GM19193 (cell line): ENCODE measurements around the gene RAB31.

Experiments used
- POLR2A ChIP-seq: IDR thresholded peaks from 4 replicates; pipeline ENCODE4 v1.6.1; 2011; ENCODE audit not compliant: insufficient read depth, insufficient read length; ENCODE audit errors: extremely low read depth

The RAB31 gene

DNA sequence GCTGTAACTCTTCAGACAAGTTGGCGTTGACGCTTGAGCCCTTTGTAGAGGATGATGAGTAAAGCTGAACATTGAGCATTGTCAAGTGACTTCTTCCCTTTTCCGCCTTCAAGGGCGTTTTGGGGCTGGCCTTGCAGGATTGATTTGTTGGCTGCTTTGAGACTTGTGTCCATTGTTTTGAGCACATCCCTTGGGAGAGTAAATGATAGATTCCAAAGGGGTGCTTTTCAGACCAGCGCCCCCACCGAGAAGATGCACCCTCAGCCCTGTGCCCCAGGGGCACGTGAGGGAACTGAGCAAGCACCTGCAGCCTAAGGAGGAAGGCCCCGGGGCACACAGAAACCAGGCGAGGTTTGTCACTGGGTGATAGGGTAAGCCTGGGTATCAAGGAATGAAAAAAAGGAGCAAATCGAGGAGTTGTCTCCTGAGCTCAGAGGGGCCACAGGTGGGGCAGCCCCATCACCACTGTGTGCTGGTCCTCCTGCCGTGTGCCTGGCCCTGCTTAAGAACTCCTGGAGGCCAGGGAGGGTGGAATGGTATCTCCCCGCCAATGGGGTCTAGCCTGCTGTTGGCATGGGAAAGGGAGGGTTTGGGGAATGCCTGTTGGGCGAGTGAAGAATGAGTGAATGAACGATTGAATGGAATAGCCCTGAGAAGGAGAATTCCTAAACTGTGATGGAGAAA lies 64.0 kb downstream of the RAB31 start:
- TF ChIP-seq POLR2A: no peak

DNA sequence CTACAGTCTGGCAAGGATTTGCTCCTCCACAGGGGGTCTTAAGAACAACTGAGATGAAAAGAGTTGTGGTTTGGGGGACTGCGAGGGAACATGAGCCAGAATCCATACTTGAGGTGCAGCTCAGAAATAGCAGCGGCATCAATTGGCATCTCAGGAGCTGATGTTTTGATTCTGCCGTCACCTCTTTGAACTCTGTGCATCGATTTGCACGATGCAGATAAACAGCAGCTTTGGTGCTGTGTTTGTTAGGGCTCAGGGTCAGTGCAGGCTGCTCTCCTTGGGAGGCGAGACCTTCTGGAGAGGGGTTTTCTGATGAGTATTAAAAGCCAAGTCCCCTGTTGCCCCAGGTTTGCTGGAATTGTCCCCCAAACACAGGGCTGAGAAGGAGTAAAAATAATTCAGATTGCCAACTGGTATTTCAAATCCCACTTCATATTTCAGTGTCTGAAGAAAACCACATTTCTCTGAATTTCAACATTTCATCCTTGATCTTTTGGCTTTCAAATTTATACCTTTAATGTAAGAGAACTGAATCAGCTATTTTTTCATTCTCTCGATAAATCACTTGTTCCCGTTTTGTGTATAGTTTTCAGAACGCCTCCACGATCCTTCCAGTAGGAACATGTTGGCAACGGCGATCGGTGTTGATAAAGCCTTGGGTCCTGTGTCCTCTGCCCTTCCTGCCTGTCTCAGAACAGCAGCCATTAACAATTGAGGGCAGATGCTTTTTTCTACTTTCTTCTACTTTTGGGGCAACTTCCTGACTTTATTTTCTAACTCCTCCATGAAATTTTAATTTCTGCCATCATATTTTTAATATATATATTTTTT lies 65.0 kb downstream of the RAB31 start:
- TF ChIP-seq POLR2A: no peak

DNA sequence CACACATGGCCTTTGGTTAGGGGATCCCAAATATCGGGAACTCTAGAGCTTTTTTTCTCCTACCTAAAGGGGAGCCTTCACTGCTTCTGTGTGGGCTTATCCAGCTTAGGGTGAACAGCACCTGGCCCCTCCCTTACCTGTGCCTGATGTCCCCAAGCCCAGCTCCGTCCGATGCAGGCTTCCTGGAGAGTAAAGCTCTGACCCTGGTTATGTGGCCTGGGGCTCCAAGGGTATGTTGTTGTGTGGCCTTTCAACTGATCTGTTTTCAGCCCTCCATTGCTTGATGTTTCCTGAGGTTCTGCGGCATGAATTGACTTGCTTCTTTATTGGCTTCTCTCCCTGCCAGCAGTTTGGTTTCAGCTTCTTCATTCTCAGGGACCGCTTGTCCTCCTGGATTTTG lies 66.0 kb downstream of the RAB31 start:
- no peak for TF ChIP-seq POLR2A

DNA sequence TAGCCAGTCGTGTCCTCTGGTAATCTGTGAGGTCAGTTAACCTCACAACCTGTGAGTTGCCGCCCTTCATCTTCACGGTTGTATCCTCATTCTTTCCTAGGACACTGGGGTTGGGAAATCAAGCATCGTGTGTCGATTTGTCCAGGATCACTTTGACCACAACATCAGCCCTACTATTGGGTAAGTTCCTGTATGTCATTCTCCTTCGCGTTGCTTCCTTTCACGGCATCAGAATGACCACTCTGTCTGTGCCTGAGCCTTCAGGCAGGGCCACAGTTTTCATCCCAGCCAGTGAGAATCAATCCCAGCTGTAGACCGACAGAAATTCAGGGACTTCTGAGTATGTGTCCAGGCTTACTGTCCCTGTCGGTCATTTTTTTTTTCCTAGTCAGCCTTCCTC lies 67.1 kb downstream of the RAB31 start:
- no peak for TF ChIP-seq POLR2A

DNA sequence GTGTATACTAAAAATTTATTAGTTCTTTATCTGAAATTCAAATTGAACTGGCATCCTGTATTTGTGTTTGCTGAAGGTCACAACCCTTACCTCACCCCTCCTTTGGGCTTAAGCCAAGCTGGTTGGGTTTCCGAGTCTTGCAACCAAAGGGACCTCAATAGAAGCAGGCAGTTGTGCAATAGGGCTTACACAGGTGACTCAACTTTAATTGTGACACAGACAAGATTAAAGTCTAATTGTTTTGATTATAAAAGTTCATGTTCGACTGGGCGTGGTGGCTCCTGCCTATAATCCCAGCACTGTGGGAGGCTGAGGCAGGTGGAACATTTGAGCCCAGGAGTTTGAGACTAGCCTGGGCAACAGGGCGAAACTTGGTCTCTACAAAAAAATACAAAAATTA lies 71.5 kb downstream of the RAB31 start:
- no peak for TF ChIP-seq POLR2A

DNA sequence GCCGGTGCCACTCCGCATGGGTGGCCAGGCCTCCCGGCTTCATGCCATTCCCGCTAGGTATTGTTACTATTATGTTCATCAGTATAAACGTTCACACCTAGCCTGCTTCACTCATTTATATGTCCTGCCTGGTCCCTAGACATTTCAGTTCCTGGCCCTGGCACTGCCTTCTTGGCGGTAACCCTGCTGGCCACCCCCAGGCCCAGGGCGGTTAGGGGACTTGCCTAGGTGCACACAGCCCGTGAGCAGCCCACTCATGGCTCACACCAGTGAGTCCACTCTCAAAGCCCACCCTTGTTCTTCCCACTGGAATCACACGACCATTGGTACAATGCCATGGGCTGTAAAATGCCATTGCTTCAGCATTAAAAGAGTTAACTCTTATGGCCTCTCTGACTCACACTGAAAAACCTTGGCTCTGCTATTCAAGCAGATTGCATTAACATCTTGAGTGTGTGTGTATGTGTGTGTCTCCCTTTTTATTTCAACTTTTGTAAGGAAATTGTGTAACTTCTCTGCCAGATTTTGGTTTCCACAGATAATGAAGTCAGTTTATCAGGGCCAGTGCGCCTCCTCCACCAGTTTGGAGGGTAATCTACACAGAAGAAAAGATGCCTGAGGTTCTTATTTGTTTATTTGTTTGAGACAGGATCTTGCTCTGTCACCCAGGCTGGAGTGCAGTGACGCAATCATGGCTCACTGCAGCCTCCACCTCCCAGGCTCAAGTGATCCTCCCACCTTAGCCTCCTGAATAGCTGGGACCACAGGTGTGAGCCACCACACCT lies 74.2 kb downstream of the RAB31 start:
- no peak for TF ChIP-seq POLR2A

DNA sequence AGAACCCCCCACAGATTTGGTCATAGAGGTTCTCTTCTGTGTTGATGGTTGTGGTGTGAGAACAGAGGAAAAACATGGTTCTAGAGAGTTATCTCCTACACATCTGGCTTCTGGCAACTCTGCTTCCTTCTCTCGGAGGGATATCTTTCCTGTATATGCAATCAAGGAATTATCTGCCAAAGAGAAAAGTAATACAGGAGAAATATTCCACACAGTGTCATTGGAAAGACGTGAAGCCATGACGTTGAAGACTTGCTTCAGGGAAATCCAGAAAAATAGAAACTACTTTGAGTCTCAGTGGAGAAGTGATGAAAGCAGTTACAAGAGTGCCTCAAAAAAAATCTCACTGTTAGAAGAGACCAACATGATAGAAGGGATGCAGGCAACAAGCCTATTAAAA lies 78.5 kb downstream of the RAB31 start:
- TF ChIP-seq POLR2A: no peak

DNA sequence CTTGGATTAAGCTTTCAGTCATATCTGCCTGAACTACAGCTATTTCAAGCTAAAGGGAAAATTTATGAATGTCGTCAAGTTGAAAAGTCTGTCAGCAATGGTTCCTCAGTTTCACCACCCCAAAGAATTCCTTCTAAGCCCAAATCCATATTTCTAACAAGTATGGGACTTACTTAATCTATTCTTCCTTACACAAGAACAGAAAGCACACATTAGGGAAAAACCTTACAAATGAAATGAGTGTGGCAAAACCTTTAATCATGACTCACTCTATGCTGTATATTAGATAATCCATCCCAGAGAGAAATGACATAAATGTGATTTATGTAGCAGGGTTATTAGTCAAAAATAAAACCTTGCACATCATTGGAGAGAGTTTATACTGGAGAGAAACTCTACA lies 78.9 kb downstream of the RAB31 start:
- no peak for TF ChIP-seq POLR2A

DNA sequence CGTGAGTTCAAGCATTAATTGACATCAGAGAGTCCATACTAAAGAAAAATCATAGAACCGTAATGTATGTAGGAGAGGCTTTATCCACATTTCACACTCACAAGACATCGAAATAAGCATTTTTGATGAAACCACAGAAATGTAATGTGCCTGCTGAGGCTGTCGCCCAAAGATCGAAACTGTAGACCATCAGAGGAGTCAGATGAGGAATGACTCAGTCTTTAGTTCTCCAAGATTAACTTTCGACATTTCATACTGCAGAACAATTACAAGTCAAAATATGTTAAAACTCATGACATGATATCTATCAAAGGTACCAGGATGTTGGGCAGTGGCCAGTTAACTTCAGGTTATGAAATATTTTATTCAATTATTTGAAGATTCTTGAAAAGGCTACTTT lies 79.6 kb downstream of the RAB31 start:
- TF ChIP-seq POLR2A: no peak

DNA sequence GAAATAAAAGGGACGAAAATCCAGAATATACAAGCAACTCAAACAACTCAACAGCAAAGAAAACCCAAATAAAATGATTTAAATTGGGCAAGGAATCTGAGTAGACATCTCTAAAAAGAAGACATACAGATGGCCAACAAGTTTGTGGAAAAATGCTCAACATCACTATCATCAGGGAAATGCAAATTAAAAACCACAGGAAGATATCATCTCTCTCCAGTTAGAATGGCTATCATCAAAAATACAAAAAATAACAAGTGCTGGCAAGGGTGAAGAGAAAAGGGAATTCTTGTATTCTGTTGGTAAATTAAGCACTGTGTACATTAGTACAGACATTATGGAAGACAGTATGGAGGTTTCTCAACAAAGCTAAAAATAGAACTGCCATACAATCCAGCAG lies 80.0 kb downstream of the RAB31 start:
- TF ChIP-seq POLR2A: no peak

DNA sequence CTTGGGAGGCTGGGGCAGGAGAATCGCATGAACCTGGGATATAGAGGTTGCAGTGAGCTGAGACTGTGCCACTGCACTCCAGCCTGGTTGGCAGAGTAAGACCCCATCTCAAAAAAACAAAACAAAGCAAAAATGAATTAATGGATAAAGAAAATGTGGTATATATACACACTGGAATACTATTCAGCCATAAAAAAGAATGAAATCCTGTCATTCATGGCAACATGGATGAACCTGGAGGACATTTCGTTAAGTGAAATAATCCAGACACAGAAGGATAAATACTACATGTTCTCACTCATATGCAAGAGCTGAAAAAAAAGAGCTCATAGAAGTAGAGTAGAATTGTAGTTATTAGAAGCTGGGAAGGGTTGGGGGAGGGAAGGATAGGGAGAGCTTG lies 80.8 kb downstream of the RAB31 start:
- TF ChIP-seq POLR2A: no peak

DNA sequence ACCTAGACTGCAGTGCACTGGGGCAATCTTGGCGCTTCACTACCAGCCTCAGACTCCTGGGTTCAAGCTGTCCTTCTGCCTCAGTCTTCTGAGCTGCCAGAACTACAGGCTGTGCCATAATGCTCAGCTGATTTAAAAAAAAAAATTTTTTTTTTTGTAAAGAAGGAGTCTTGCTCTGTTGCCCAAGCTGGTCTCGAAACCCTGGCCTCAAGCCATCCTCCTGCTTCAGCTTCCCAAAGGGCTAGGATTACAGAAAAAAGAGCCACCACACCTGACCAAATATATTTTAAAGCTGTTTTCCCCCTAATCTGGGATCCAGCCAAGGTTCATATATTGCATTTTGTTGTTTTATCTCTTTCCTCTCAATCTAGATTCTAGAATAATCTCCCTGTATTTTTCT lies 82.2 kb downstream of the RAB31 start:
- no peak for TF ChIP-seq POLR2A

DNA sequence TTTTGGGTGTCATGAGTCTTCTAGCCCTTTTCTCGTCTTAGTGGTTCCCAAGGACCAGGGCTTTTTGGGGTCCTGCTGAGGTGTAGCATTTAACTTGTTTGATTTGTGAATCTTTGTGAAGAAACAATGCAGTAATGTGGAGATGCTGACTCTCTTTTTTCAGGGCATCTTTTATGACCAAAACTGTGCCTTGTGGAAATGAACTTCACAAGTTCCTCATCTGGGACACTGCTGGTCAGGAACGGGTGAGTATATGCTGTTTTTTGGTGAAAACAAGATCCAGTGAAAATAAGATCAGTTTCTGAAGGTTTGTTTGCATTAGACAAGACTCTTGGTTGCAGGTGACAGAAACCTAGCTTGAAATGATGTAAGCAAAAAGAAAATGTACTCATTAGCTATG lies 83.9 kb downstream of the RAB31 start:
- TF ChIP-seq POLR2A: no peak

DNA sequence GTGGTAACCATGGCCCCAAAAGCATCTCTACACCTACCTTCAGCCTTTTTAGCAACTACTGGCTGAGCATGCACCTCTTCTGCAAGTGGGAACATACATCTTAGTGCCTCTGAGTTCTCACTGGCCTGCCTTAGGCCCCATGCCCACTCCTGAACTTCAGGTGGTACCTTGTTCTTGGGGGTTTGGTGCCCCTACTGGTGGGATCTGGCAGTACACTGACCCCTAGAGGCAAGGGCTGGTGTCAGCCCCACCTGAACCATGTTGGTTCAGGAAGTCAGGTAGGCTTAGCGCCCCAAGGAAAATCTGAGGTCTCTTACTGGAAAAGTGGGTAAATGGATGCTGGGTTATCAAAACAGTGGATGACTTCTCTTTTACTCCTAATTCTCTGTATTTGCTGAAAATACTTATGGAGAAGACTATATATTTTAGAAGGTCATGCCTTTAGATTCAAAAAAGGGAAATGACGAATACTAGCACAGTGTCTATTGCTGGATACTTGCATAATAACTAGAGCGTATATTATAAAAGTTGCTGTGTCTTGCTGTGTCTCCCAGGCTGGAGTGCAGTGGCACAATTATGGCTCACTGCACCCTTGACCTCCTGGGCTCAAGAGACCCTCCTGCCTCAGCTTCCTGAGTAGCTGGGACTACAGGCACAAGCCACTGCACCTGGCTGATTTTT lies 84.6 kb downstream of the RAB31 start:
- TF ChIP-seq POLR2A: no peak

DNA sequence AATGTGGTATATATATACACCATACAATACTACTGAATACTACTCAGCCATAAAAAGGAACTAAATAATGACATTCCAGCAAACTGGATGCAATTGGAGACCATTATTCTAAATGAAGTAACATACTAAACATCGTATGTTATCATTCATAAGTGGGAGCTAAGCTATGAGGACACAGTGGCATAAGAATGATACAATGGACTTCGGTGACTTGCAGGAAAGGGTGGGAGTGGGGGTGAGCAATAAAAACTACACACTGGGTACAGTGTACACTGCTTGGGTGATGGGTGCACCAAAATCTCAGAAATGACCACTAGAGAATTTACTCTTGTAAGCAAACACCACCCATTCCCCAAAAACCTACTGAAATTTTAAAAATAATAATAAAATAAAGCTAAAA lies 87.9 kb downstream of the RAB31 start:
- no peak for TF ChIP-seq POLR2A
